ENCODE measurements around the gene TENM4.

TENM4 gene

GRCh38 chr11:79428406-79428805, 12.4 kb downstream of the TENM4 start:
- H3K4me3 ChIP-seq (ENCODE audit: low read depth in 1 of 2, low read length in 2 of 2): no peak overlapping the region
- H3K79me2 ChIP-seq (ENCODE audit: insufficient read depth, low read length): no peaks in the 10 kb centered on the region
- H3K9me3 ChIP-seq (ENCODE audit: insufficient read depth, low read length, severe bottlenecking): no peaks in the 10 kb centered on the region
- ATAC-seq (ENCODE audit: insufficient read depth, low read depth): no peak
- no peak overlapping the region for H3K27ac ChIP-seq (ENCODE audit: low read length)
- H3K9ac ChIP-seq (ENCODE audit: low read depth, low read length): no peak overlapping the region
- no peaks in the 10 kb centered on the region for H4K20me1 ChIP-seq (ENCODE audit: insufficient read depth, low read length)
- H3K4me1 ChIP-seq (ENCODE audit: insufficient read depth, low read length): no peaks in the 10 kb centered on the region
- H3K27me3 ChIP-seq (ENCODE audit: insufficient read depth, low read length, poor library complexity): peaks cover 5% of the 10 kb centered on the region
- no peaks in the 10 kb centered on the region for H3K36me3 ChIP-seq (ENCODE audit: insufficient read depth, low read length)
- no peak for DNase-seq
- no peak overlapping the region for H2AFZ ChIP-seq (ENCODE audit: low read depth, low read length)
- no peak for TF ChIP-seq EZH2 (IDR thresholded peaks at IDR 0.05; ENCODE audit: borderline replicate concordance, low read depth, low read length, severe bottlenecking)
- no peak for TF ChIP-seq CTCF (IDR thresholded peaks at IDR 0.05; ENCODE audit: borderline replicate concordance, extremely low read depth, low read length, poor library complexity, severe bottlenecking)
- no peak overlapping the region for H3K4me2 ChIP-seq (ENCODE audit: insufficient read depth, low read length)

- H4K20me1 ChIP-seq (ENCODE audit: insufficient read depth, low read length): no peaks in the 10 kb centered on the region
These were observed 13.1 kb downstream of the TENM4 start for GRCh38 chr11:79427611-79428327.

GRCh38 chr11:79427126-79427525, 13.7 kb downstream of the TENM4 start:
- TF ChIP-seq CTCF (IDR thresholded peaks at IDR 0.05; ENCODE audit: borderline replicate concordance, extremely low read depth, low read length, poor library complexity, severe bottlenecking): no peak
- TF ChIP-seq EZH2 (IDR thresholded peaks at IDR 0.05; ENCODE audit: borderline replicate concordance, low read depth, low read length, severe bottlenecking): no peak
- no peak for ATAC-seq (ENCODE audit: insufficient read depth, low read depth)
- no peak overlapping the region for H2AFZ ChIP-seq (ENCODE audit: low read depth, low read length)

More at GRCh38 chr11:79427611-79428327, 13.1 kb downstream of the TENM4 start:
- TF ChIP-seq EZH2 (IDR thresholded peaks at IDR 0.05; ENCODE audit: borderline replicate concordance, low read depth, low read length, severe bottlenecking) (no peak), CTCF (IDR thresholded peaks at IDR 0.05; ENCODE audit: borderline replicate concordance, extremely low read depth, low read length, poor library complexity, severe bottlenecking) (no peak)
- no peak for DNase-seq
- Histone ChIP-seq H3K4me2 (ENCODE audit: insufficient read depth, low read length) (no peak overlapping the region), H3K4me1 (ENCODE audit: insufficient read depth, low read length) (no peaks in the 10 kb centered on the region), H3K9ac (ENCODE audit: low read depth, low read length) (no peak overlapping the region), H3K36me3 (ENCODE audit: insufficient read depth, low read length) (no peaks in the 10 kb centered on the region), H2AFZ (ENCODE audit: low read depth, low read length) (no peak overlapping the region), H3K27me3 (ENCODE audit: insufficient read depth, low read length, poor library complexity) (peaks cover 1% of the 10 kb centered on the region), H3K9me3 (ENCODE audit: insufficient read depth, low read length, severe bottlenecking) (no peaks in the 10 kb centered on the region), H3K27ac (ENCODE audit: low read length) (no peak overlapping the region), H3K4me3 (ENCODE audit: low read depth in 1 of 2, low read length in 2 of 2) (no peak overlapping the region), H3K79me2 (ENCODE audit: insufficient read depth, low read length) (no peaks in the 10 kb centered on the region)
- no peak for ATAC-seq (ENCODE audit: insufficient read depth, low read depth)

More at GRCh38 chr11:79427126-79427525, 13.7 kb downstream of the TENM4 start:
- H4K20me1 ChIP-seq (ENCODE audit: insufficient read depth, low read length): no peaks in the 10 kb centered on the region
- no peak overlapping the region for H3K4me2 ChIP-seq (ENCODE audit: insufficient read depth, low read length)
- no peaks in the 10 kb centered on the region for H3K36me3 ChIP-seq (ENCODE audit: insufficient read depth, low read length)
- H3K9me3 ChIP-seq (ENCODE audit: insufficient read depth, low read length, severe bottlenecking): no peaks in the 10 kb centered on the region
- H3K79me2 ChIP-seq (ENCODE audit: insufficient read depth, low read length): no peaks in the 10 kb centered on the region
- no peaks in the 10 kb centered on the region for H3K4me1 ChIP-seq (ENCODE audit: insufficient read depth, low read length)
- H3K27me3 ChIP-seq (ENCODE audit: insufficient read depth, low read length, poor library complexity): no peaks in the 10 kb centered on the region
- no peak overlapping the region for H3K4me3 ChIP-seq (ENCODE audit: low read depth in 1 of 2, low read length in 2 of 2)
- no peak overlapping the region for H3K9ac ChIP-seq (ENCODE audit: low read depth, low read length)
- no peak overlapping the region for H3K27ac ChIP-seq (ENCODE audit: low read length)
- no peak for DNase-seq

Measured in DND-41 (cell line).